Right lung (tissue), 5 donors: ENCODE results near the gene FAM3C. TPM values are rescaled to one million over a fixed set of nuclear protein-coding genes. Genes with fewer than 3 reads are reported as not detected.

Experiments
- DNase-seq, 2 donors: peaks; one replicate each; pipeline ENCODE4 v3.0.0-alpha.2; 2013
- polyA plus RNA-seq, 5 donors: library from polyadenylated mRNA; unstranded; fragments of 120-200 nt; gene quantifications; one replicate each; pipeline versions ENCODE4 v1.2.1 to v1.2.3, GENCODE V29; 2013; ENCODE audit warnings: inconsistent platforms in 1 of 5, low replicate concordance in 1 of 5; ENCODE audit not compliant: insufficient read length in 5 of 5, insufficient read depth in 1 of 5

Gene FAM3C
- polyA plus RNA-seq, 5 donors, result 68.1 to 87.8 (median 74.8) TPM

DNA sequence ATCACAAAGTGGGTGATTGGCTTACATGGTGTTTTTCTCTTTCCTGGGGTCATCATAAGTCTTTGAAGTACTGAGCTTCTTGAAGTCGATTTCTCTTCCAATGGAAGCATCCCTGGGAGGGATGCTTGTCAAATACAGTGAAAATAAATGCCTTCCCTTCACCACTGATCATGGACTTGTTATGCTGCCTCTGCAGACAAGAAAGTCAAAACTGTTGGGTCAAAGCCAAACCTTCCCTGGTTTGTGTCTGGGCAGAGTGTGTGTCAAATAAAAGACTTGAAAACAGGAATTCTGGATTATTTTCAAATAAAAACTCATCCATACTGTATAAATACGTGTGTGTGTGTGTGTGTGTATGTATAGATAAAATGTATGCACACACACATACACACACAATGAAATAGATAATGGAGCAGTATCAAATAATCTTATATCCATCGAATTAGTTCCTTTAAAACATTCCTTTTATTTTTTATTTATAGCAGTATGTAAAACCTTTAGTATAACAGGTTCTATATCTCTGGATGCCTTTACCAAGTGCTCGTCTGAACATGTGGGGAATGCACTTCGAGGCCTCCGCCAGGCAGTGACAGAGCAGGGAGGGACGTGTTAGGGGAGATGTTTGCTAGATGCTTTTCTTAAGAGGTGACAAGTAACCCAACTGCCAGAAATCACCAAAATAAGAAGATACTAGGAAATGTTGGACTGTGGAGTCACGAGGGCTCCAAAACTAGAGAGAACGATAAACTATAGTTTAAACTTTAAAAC, 94.5 kb downstream of the FAM3C start:
- no peak for DNase-seq

DNA sequence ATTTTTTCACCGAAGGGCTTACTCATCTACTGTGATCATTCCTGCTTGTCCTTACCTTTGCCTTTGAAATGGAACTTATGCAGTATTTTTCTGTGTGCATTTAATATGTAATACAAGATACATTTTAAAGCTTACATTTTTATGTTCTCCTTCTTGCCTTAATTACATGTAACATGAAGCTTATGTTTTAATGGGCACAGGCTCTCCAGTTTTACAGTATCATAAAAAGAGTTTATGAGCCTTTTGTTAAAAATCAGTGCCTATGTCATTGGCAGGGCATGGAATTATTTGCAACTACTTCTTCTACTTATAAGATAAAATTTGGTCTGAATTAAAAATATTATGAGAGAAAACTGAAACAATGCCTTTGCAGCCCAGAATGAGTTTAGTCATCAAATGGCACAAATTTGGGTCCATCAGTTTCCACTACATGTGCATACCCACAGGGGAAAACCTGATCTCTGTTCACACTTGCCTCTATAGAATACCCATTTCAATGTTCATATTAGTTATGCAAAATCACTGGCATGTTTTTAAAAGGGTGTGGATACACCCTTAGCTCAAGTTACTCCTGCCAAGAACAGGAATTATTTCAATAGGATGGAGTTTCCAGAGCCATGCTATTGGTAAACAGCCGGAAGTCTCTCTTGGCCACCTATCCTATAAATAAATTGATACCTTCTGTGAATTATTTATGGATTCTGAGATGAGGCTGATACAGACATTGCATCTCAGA, 95.3 kb downstream of the FAM3C start:
- no peak for DNase-seq

Other genes starting within 250 kb of the FAM3C start
- under 1 TPM in 2 of 5 donors, not detected in 3; 0.04 to 0.10 TPM for gene WNT16, start 67.3 kb downstream of the FAM3C start, polyA plus RNA-seq